Measurements from ENCODE around the gene EFNA2. TPM values are rescaled to one million over a fixed set of nuclear protein-coding genes. Genes with fewer than 3 reads are reported as not detected.

EFNA2 gene
- total RNA-seq, 1 experiment from 2014 or later, result not detected

DNA sequence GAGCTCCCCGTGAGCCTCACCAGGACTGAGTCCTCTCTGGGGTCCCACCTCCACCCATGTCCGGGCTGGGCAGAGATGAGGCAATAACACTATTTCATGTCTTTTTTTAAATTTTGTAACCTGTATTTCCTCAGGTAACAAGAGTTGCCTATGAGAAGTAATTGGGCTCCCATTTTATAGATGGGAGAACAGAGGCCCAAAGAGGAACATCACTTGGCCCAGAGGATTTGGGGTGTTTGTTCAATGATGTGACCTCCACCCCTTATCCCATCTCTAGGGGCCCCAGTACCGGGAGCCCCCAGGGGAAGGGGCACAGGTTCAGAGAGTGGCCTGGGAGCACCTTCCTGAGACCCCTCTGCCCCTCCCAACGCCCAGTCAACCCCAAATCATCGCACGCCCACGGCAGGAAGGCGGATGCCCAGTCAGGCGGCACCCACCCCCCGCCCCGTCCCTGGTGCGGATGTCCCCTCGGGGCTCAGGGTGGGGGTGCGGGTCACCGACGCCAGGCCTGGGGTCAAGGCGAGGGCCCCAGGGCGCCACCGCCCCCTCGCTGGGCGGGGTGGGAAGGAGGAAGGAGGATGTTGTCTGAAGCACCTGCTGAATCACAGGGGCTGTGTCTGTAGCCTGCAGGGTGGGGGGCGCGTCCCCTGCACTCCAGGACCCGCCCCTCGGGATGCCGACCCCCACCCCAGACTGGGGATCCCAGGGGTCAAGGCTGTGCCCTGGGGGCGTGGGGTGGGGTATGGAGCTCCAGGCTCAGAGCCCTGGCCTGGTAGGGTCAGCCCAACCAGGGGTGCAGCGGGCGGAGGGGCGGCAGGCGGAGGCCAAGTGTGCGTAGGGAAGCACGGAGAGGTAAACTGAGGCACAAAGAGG, 25.6 kb upstream of the EFNA2 start:
- DNase-seq (ENCODE audit: low read depth), result no peak

DNA sequence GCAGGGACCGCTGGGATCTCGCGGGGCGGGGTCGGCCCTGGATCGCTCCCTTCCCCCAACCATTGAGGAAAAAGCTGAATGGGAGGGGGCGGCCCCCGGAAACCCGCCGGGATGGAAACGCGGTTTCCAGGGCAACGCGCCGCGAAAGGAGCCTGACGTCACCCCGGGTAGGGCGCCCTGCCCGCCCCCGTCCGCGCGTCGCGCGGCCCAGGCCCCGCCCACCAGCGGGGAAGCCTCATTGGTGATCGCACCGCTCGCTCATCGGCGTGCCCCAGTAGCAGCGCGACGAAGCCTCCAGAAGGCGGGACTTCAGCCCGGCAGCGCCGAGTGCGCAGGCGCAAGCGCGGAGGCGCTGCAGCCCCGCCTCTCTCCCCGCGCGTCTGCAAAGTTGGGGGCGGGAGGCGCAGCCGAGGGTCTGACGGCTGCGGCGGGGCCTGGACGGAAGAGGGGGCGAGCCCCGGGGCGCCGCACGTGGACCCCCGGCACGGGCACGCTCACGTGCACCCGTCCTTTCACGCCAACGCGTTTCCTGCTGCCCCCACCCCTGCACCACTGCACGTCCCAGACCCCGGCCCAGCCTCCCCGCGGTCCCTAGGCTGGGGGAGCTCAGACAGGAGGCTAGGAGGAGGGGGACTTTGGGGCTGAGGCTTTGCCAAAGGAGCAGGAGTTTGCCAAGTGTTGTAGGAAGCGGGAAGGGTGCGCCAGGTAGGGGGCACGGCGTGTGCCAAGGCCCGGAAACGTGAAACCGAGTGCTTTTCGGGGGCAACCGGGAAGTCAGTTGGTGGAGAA, 24.7 kb upstream of the EFNA2 start:
- peak; percentile 94 for DNase-seq (ENCODE audit: low read depth)

DNA sequence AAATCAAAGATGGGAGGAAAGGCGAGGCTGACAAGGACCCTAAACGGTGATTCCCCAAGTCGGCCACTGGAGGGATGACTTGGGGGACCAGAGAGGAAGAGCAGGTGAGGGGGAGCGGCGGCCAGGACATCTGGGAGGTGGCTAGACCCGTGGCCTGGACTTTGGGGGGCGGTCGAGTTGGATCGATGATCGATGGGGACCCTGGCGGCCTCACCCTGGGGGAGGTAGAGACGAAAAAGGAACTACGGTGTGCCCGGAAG, 24.2 kb upstream of the EFNA2 start:
- no peak for DNase-seq (ENCODE audit: low read depth)

DNA sequence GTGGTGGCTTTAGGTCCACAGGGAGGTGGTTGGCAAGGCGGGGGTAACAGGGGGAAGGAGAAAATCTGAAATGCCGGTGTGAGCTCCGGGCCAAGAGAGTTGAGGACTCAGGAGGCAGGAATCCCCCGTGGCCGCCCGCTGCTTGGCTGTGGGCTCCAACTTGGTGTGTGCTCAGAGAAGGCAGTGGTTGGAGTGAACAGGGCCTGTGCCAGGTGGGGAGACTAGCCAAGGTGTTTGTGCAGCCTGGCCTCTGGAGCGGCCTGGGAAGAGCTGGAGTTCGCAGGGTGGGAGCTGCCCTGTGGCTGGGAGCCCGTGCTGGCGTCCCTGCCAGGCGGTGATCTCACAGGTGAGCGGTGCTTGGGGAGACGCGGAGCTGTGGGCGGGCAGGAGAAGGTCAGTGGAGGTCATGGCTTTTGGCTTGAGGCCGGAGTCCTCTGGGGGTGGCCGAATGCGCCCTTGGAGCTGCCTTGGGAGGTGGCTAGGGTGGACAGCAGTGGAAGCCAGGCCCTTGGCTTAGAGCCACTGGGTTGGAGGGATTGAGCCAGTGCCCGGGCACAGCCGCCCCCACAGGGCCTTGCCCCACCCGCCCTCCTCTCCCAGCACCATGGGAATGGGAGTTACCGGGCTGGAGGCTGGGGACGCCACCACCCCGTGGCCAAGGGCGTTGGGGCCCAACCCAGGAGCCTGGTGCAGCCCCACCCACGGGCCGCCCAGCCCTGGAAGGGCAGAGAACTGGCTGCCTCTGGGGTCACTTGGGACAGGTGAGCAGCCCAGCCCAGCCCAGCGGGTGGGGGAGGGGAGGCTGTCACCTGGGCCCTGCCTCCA, 23.7 kb upstream of the EFNA2 start:
- DNase-seq (ENCODE audit: low read depth), result peak; percentile 41

DNA sequence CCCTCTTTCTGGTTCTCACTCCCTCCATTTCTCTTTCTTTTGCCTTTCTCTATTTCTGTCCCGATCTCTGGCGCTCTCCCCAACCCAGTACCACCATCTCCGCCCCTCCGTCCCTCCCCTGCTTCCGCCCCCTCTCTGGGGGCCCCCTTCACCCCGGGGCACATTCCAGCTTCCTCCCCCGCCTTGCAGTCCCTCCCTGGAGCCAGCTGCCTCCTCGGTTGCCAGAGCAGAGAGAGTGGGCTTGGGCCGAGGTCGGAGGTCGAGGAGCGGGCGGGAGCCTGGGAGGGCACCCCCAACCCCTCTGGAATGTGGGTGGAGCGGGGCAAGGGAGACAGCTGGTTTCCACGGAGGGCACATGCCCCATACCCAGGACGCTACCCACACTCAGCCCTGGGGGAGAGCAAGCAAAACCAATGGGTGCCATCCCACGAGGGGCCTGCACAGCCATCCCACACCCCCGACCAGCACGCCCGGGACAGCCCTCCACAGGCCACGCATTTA, 23.0 kb upstream of the EFNA2 start:
- peak; percentile 57 for DNase-seq (ENCODE audit: low read depth)

DNA sequence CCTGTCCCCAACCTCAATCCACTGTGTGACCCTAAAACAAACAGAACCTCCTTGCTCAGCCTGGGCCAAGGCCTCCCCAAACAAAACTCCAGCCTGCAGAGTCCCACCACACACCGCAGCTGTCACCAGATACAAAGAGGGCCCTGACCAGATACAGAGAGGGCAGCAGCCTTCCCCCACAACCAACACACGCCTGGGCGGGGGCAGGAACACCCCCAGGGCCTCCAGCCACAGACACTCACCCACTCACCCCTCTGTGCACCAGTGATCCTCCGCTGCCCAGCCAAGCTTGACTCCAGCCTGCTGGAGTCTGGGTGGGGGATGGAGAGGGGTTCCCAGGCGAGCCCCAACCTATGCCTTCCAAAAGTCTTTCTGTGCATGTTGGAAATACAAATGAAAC, 22.5 kb upstream of the EFNA2 start:
- peak; percentile 54 for DNase-seq (ENCODE audit: low read depth)

DNA sequence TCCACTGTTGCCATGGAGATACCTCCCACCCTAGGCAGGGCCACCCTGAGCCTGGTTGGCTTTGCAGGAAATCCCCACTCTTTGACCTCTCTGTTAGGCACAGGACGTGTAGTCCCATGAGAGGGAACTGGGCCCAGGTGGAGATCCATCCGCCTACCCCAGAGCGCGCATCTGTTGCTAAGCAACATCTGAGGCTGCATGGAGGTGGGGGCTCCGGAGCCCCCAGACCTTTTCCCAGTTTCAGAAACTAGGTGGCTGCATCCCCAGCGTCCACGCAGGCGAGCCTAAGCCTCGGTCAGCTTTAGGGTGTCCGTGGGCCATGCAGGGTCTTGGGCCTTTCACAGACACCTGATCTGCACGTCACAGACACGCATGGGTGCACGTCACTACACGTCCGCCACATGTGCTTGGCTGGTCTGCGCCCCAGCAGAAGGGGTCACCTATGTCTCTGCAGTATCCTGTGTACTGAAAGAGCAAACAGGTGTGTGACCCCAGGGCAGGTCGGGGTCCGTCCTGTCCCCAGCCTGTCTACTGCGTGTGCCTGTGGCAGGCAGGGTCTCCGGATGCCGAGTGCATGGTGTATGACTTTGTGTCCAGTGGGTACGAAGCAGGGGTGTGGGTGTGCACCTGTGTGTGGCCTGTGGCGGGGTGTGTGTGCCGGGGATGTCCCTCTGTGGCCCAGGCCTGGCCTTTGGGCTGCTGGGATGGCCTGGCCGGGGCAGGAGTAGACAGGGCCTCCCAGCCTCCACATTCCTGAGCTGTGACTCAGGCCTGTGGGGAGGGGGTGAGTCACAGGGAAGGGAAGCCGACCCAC, 20.7 kb upstream of the EFNA2 start:
- peak; percentile 94 for DNase-seq (ENCODE audit: low read depth)

DNA sequence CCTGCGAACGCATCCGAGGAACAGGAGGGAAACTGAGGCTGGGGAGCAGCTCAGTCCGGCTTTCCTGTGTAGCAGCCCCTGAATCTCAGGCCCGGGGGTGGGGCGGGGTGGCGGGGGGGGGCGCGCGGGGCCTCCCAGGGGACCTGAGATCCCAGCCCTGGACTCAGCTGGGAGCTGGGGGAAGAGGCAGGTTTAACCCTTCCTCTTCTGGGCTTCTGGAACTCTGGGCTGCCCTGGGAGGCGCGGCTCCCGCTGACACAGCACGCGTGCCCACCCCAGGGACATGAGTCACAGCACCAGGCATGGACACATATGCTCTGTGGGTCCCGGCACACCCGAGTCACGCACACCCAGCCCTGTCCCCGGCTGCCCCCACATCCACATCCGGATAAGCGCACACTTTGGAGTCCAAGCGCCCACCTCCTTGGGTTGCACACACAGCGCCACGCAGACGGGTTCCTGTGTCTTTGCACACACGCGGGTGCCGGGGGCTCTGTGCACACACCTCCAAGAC, 20.0 kb upstream of the EFNA2 start:
- peak; percentile 95 for DNase-seq (ENCODE audit: low read depth)

DNA sequence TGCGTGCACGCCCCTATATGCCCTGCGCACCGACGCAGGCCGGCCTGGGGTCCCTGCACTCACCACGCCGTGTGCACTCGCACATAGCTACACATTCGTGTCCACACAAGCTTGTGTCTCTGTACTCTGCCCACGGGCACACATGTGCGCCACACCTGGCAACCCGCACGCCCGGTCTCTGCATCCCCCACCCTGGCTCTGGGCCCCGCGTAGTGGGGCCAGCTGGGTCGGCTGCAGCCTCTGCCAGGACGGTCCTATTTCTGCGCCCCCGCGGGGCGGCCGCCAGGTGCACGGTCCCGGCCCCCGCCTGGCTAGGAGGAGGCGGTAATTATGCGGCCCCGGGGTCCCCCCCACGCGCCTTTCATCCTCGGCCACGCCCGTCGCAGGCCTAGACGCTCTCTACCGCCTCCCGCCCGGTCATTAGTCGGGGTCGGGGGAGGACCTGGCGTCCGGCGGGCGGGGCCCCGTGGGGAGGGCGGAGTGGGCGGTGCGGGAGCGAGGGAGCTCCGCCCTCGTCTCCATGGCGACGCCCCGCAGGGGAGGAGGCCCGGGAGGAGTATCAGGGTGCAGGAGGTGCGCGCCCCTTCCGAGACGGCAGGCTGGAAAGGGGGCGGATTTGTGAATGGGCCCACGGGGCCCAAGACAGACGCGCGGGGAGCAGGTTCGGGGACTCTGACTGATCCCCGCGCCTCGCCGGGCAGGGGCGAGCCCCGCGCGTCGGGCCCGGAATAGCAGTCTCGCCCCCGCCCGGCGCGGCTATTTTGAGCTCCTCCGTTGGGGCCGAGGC, 19.4 kb upstream of the EFNA2 start:
- DNase-seq (ENCODE audit: low read depth), result peak; percentile 90

DNA sequence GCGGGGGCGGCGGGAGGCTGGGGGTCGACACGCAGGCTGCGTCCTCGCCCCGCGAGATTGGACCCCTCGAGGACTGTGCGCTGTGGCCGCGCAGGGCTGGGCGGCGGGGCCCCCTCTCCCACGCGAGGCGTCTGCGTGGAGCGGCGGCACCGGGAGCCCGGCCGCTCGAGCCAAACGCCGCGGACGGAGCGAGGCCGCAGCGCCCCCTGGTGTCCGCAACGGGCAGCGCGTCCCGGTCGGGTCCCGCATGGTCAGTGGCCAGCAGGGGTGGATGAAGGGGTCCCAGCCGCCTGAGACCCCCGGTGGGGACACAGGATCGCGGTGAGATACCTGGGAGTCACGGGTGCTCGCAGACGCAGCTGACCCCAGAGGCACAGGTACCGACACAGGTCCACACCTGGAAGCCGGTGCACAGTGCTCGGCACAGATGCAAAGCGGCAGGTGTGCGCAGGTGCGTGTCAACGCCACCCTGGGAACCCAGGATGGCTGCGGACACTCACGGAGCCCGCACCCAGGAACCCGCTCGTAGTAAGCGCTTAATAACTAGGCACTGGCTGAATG, 18.7 kb upstream of the EFNA2 start:
- DNase-seq (ENCODE audit: low read depth), result no peak

DNA sequence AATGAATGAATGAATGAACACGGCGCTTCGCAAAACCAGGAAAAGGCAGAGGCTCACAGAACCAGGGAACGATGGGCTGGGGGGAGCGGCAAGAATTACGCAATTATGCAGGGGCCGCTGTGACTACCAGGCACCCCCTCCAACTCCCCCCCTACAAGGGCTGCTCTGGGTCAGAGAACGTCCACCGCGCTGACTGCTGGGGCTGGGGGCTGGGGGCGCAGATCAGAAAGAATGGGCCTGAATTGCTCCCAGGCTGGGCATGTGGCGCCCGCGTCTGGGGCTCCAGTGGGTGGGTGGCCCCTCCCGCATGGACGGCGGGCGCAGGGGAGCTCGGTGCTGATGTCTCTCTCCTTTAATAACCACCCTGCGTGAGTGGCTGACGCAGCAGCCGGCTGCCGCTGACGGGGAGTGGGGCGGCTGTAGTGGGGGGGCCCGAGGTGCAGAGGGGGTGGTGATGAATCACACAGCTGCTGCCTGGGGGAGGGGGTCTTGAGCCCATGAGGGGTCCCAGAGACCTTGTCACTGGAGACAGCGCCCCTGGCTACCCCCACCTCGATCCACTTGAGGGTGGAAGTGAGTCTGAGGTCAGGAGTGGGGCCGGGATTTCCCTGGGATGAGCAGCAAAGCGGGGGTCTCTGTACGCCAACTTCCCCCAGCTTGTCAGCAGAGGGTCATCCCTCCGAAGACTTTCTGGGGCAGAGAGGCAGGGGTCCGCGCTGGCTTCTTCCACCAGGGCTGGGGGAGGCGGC, 18.0 kb upstream of the EFNA2 start:
- no peak for DNase-seq (ENCODE audit: low read depth)

DNA sequence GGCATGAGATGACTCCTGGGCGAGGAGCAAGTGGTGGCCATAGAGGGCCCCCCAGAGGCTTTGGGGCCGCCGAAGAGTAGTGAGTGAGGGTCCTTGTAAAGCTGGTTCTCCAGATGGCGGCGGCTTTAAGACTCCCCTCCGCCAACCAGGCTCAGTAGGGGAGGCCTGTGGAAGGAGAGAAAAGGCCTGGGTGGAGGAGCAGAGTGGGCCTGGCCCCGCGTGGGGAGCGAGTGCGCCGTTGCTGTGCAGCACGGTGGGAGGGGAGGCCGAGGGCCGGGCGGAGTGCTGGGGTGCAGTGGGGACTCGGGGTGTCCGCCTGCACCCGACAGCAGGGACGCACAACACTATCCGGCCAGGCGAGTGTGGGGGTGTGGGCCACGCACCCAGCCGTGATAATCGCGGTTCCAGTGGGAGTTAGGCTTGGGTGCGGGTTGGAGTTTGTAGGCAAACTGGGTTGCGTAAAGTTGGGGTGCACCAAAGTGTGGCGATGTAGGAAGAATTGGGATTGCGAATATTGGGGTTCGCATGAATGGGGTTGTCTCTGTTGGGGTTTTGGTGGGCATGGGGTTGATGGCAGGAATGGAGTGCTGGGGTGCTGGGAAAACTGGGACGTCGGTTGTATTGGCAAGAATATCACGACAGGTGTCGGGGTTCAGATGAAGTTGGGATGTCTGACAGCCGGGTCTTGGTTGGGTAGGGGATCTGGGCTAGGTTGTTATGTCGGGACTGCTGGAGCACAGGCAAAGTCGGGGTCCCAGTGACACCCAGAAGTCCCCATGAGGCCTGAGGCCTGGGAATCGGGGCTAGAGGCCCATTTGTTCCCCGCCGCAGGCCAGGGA, 17.2 kb upstream of the EFNA2 start:
- DNase-seq (ENCODE audit: low read depth), result no peak

DNA sequence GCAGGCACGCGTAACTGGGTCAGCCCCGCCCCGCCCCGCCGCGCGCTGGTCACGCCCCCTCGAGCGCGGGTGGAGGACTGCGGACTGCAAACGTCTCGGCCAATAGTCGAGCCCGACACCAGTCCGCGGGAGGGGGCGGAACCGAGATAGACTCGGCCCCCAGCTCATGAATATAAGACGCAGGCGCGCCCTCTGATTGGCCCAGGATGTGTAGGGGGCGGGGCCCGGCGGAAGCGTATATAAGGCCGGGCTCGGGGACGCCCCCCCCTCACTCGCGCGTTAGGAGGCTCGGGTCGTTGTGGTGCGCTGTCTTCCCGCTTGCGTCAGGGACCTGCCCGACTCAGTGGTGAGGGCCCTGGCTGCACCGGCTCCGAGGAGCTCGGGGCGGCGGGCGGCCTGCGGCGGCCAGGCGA, 16.6 kb upstream of the EFNA2 start, which contains the start of gene CIRBP:
CIRBP (plus strand) TSS at position 268 of the 413 bp plus-strand sequence. CDS start 1,602 bp downstream, outside the sequence.
- DNase-seq (ENCODE audit: low read depth), result peak; percentile 99

DNA sequence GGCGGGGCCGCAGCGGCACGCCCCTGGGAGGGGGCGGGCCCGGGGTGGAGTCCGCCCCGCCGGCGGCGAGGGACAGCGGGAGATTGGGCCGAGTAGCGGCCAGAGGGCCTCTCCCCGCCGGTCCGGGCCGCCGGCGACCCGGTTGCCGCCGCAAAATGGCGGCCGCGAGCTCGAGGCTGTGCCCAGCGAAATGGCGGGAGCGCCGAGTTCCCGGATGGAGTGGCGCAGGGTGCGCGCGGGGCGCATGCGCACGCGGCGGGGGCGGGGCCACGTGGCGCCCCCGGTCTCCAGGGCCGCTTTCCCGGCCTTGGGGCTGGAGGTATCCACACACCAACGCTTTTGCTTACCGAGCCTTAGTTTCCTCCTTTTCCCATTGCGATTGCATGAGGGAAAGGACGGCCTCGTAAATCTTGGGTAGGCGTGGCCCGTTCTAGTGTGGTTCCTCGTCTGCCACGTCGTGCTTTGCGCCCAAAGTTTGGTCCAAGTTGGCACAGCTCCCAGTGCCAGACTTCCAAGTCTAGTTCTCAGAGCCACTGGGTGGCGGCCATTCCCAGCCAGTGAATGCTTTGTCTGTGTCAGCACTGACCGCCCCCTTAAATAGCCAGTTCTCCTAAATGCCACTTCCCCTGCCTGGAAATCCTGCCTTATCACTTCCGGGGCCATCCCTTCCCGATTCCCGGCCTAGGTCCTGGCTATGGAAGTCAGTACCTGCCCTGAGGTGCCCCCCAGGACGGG, 16.0 kb upstream of the EFNA2 start:
- DNase-seq (ENCODE audit: low read depth), result peak; percentile 88

DNA sequence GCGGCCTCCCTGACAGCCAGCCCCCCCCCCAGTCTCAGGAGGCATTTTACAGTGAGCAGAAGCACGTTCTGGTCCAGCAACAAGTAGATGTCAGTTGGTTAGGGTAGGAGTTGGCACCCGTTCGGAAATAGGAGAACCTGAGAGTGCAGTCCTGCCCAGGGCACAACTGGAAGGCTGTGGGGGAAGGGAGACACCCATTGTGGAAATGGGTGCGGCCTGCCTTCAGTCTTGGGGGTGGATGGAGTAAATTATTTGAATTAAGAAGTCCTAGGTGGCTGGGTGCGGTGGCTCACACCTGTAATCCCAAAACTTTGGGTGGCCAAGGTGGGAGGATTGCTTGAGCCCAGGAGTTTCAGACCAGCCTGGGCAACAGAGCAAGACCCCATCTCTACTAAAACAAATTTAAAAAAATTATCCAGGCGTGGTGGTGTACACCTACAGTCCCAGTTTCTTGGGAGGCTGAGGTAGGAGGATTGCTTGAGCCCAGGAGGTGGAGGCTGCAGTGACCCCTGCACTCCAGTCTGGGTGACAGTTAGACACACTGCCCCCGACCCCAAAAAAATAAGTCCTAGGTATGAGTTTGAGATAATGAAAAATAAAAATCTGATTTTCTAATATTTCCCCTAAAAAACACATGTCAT, 15.3 kb upstream of the EFNA2 start:
- no peak for DNase-seq (ENCODE audit: low read depth)

DNA sequence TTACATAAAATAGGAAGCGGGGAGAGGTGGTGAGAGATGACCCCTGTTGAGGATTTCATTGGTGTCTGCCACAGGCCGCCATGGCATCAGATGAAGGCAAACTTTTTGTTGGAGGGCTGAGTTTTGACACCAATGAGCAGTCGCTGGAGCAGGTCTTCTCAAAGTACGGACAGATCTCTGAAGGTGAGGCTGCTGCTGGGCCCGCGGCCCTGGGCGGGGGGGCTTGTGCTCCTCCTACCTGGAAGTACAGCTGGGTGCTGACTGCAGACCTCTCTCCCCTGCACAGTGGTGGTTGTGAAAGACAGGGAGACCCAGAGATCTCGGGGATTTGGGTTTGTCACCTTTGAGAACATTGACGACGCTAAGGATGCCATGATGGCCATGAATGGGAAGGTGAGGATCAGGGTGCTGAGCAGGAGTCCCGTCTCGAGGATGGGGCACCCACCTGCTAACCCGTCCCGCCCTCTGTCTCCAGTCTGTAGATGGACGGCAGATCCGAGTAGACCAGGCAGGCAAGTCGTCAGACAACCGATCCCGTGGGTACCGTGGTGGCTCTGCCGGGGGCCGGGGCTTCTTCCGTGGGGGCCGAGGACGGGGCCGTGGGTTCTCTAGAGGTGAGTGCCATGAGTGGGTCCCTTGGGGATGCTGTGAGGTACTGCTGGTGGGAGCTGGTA, 14.7 kb upstream of the EFNA2 start:
- DNase-seq (ENCODE audit: low read depth), result no peak

Measured in LHCN-M2 (cell line).